B cell (primary cell): ENCODE measurements around the gene SKAP1. TPM values are rescaled to one million over a fixed set of nuclear protein-coding genes. Genes with fewer than 3 reads are reported as not detected.

Experiments used
- ATAC-seq: fragments of 200-7000 bp; cut with Tn5 transposase; one replicate; pipeline ENCODE4 v1.10.0; 2021; ENCODE audit warnings: low read depth, mild to moderate bottlenecking, moderate number of reproducible peaks, moderate library complexity
- CTCF ChIA-PET: fragments of 350-600 bp; sonication (Branson Sonifier 250); formaldehyde crosslinking; loops from one replicate; lab custom pipeline; 2021; ENCODE audit warnings: antibody characterized with exemption, inconsistent platforms; lab: Charles Lee
- POLR2A ChIA-PET: fragments of 350-600 bp; sonication (Branson Sonifier 250); formaldehyde crosslinking; loops from one replicate; lab custom pipeline; 2021; ENCODE audit warnings: antibody characterized with exemption; lab: Charles Lee
- DNase-seq: peaks from one replicate; pipeline ENCODE4 v3.0.0; 2013
- H2AFZ ChIP-seq: 2 replicates; pipeline ENCODE4 v1.6.1; 2012; ENCODE audit warnings: mild to moderate bottlenecking, low read depth, low read length; ENCODE audit not compliant: insufficient read depth, poor library complexity, severe bottlenecking
- H3K27ac ChIP-seq, 2 donors: 1 replicate in 1 of 2; 2 replicates in 1 of 2; pipeline ENCODE4 v1.5.1; 2012 to 2013; ENCODE audit warnings: low read length in 2 of 2, mild to moderate bottlenecking in 2 of 2, moderate library complexity in 1 of 2
- H3K27me3 ChIP-seq, 4 experiments: fragments of 200-600 bp in 1 of 4; sonication (generic) in 1 of 4; replicated peaks in 1 of 4; 1 replicate in 2 of 4; 2 replicates in 2 of 4; pipeline versions ENCODE4 v1.6.1 to v1.7.0; 2013 to 2016; ENCODE audit warnings: low read length in 3 of 4, mild to moderate bottlenecking in 2 of 4, mixed read lengths in 1 of 4, moderate library complexity in 1 of 4; ENCODE audit not compliant: insufficient read depth in 4 of 4, control insufficient read depth in 3 of 4; ENCODE audit errors: control extremely low read depth in 1 of 4
- H3K36me3 ChIP-seq, 2 experiments: replicated peaks in 1 of 2; 1 replicate in 1 of 2; 2 replicates in 1 of 2; pipeline versions ENCODE4 v1.6.1 to v1.7.1; 2013; ENCODE audit warnings: low read length in 1 of 2; ENCODE audit not compliant: insufficient read depth in 2 of 2, control insufficient read depth in 1 of 2; ENCODE audit errors: control extremely low read depth in 1 of 2, extremely low read depth in 1 of 2
- H3K4me1 ChIP-seq, 2 donors: fragments of 200-600 bp in 1 of 2; sonication (generic) in 1 of 2; 1 replicate in 1 of 2; 2 replicates in 1 of 2; pipeline versions ENCODE4 v1.5.1 to v1.6.1; 2013 to 2017; ENCODE audit warnings: low read length in 2 of 2; ENCODE audit not compliant: control insufficient read depth in 2 of 2, insufficient read depth in 2 of 2
- H3K4me2 ChIP-seq: replicated peaks from 2 replicates; pipeline ENCODE3; 2012; ENCODE audit warnings: mild to moderate bottlenecking, low read depth, low read length; ENCODE audit not compliant: poor library complexity, severe bottlenecking
- H3K4me3 ChIP-seq, 5 experiments: fragments of 200-600 bp in 1 of 5; sonication (generic) in 1 of 5; 1 replicate in 3 of 5; 2 replicates in 2 of 5; pipeline versions ENCODE4 v1.5.1 to v1.7.0; 2011 to 2016; ENCODE audit warnings: low read length in 4 of 5, mild to moderate bottlenecking in 4 of 5, low read depth in 2 of 5, control low read depth in 1 of 5, moderate library complexity in 1 of 5; ENCODE audit not compliant: insufficient read depth in 1 of 5; ENCODE audit errors: control extremely low read depth in 1 of 5, extremely low read depth in 1 of 5
- H3K79me2 ChIP-seq: fragments of 200-600 bp; sonication (generic); one replicate; pipeline ENCODE4 v1.6.0; 2016; ENCODE audit warnings: low read length; ENCODE audit not compliant: control insufficient read depth, insufficient read depth
- H3K9ac ChIP-seq: fragments of 200-600 bp; sonication (generic); 2 replicates; pipeline ENCODE4 v1.6.1; 2017; ENCODE audit warnings: mild to moderate bottlenecking, low read length, moderate library complexity
- H3K9me3 ChIP-seq, 3 donors: one replicate each; pipeline versions ENCODE4 v1.6.1 to v1.7.1; 2013; ENCODE audit warnings: low read length in 2 of 3; ENCODE audit not compliant: control insufficient read depth in 2 of 3, insufficient read depth in 1 of 3; ENCODE audit errors: control extremely low read depth in 1 of 3
- H4K20me1 ChIP-seq: 2 replicates; pipeline ENCODE4 v1.6.0; 2012; ENCODE audit warnings: mild to moderate bottlenecking, low read length; ENCODE audit not compliant: insufficient read depth, control insufficient read depth, poor library complexity, severe bottlenecking
- H3K27ac Mint-ChIP-seq: one replicate; pipeline ENCODE4 v1.8.0; 2021; ENCODE audit warnings: mixed read lengths
- H3K27me3 Mint-ChIP-seq: one replicate; pipeline ENCODE4 v1.8.0; 2021; ENCODE audit warnings: mixed read lengths
- H3K4me1 Mint-ChIP-seq: one replicate; pipeline ENCODE4 v1.8.0; 2021; ENCODE audit warnings: mixed read lengths
- H3K4me3 Mint-ChIP-seq: one replicate; pipeline ENCODE4 v1.8.0; 2021; ENCODE audit warnings: mixed read lengths
- H3K9me3 Mint-ChIP-seq: one replicate; pipeline ENCODE4 v1.8.0; 2022; ENCODE audit warnings: mixed read lengths; ENCODE audit not compliant: insufficient read depth
- CTCF ChIP-seq: fragments of 200-600 bp; IDR thresholded peaks from one replicate; pipeline ENCODE4 v1.8.0; 2022; ENCODE audit warnings: antibody characterized with exemption, mild to moderate bottlenecking
- EZH2 ChIP-seq: IDR thresholded peaks from 2 replicates; pipeline ENCODE4 v1.6.1; 2012; ENCODE audit warnings: borderline replicate concordance, low read depth, mild to moderate bottlenecking, moderate library complexity, low read length; ENCODE audit not compliant: insufficient read depth, poor library complexity, severe bottlenecking
- WGBS: methylation state at CpG from one replicate; pipeline ENCODE4 v1.1.5; 2013; ENCODE audit warnings: missing lambda C conversion rate; ENCODE audit not compliant: insufficient coverage; 5-methylcytosine and 5-hydroxymethylcytosine counted together
- intact Hi-C: fragments of 100-400 bp; cut with micrococcal nuclease; formaldehyde crosslinking; loops from one replicate; pipeline ENCODE4 v1.10.0; 2022
- polyA plus RNA-seq: library from polyadenylated mRNA; depleted of rRNA; stranded (reverse); fragments of >200 nt; gene quantifications from 2 replicates; pipeline ENCODE4 v1.2.3, GENCODE V29; 2012
- total RNA-seq, 2 donors: library from RNA; stranded (reverse); fragments of 120-200 nt in 1 of 2; gene quantifications; 1 replicate in 1 of 2; 2 replicates in 1 of 2; pipeline versions ENCODE4 v1.2.3 to v1.2.4, GENCODE V29; 2013 to 2022

Gene SKAP1
- total and polyA plus RNA-seq, 2 donors (not counting 1 experiment from before 2014, with no cell fraction given): 33.1 to 37.3 TPM

- no peaks in the 10 kb centered on the region for H3K4me1 Mint-ChIP-seq
Measured at GRCh38 chr17:48225725-48226567, 204.1 kb downstream of the SKAP1 start.

More at GRCh38 chr17:48225725-48226567, 204.1 kb downstream of the SKAP1 start:
- no peaks in the 10 kb centered on the region for H3K9me3 ChIP-seq
- no peak overlapping the region for H3K4me3 ChIP-seq
- intact Hi-C loops: no loop called here
- Mint-ChIP-seq H3K4me3 (no peak overlapping the region), H3K9me3 (no peaks in the 10 kb centered on the region), H3K27ac (no peak overlapping the region), H3K27me3 (no peaks in the 10 kb centered on the region)
- no peak overlapping the region for H3K27ac ChIP-seq
- no peaks in the 10 kb centered on the region for H3K4me1 ChIP-seq
- no peak for ATAC-seq
- H3K27me3 ChIP-seq: no peaks in the 10 kb centered on the region
- H3K79me2 ChIP-seq: no peaks in the 10 kb centered on the region
- 100% methylated on average over 4 of the region's 6 CpGs for WGBS
- H3K4me2 ChIP-seq: no peak overlapping the region
- POLR2A ChIA-PET: no interaction called here
- CTCF ChIA-PET: interaction anchor here (2.6 kb wide), 1 partner anchor 10 kb away, joined by 8 read pairs; no protein-coding TSS in a partner anchor
- no peak overlapping the region for H2AFZ ChIP-seq
- no peak overlapping the region for H3K9ac ChIP-seq
- peaks cover 9% of the 10 kb centered on the region for H4K20me1 ChIP-seq
- DNase-seq: no peak
- no peak for TF ChIP-seq EZH2
- no peak for TF ChIP-seq CTCF
- H3K36me3 ChIP-seq: no peaks in the 10 kb centered on the region
